OCI-M1 (cell line): ENCODE results near the gene OSBPL10.

Experiments
- DNase-seq: peaks from one replicate; lab custom pipeline; 2025; lab: John Stamatoyannopoulos, UW

Gene OSBPL10

GRCh38 chr3:31615071-31615875 is 365.8 kb downstream of the OSBPL10 start:
- no peak for DNase-seq

- no peak for DNase-seq
These were observed 366.7 kb downstream of the OSBPL10 start for GRCh38 chr3:31614162-31614921.

GRCh38 chr3:31613654-31614053 is 367.4 kb downstream of the OSBPL10 start:
- DNase-seq = no peak

GRCh38 chr3:31613177-31613576 is 367.9 kb downstream of the OSBPL10 start:
- no peak for DNase-seq
